Pulmonary artery endothelial cell (primary cell): ENCODE data around the gene TFCP2L1. TPM values are rescaled to one million over a fixed set of nuclear protein-coding genes. Genes with fewer than 3 reads are reported as not detected.

Source experiments
- DNase-seq: peaks from one replicate; pipeline ENCODE4 v3.0.0-alpha.2; 2011; ENCODE audit warnings: low read depth, low spot score
- total RNA-seq: library from RNA; depleted of rRNA; stranded (reverse); fragments of >200 nt; gene quantifications from 2 replicates; pipeline ENCODE4 v1.2.3, GENCODE V29; 2014

Gene TFCP2L1
- total RNA-seq, 1 donor from 2014 or later: not detected

DNA sequence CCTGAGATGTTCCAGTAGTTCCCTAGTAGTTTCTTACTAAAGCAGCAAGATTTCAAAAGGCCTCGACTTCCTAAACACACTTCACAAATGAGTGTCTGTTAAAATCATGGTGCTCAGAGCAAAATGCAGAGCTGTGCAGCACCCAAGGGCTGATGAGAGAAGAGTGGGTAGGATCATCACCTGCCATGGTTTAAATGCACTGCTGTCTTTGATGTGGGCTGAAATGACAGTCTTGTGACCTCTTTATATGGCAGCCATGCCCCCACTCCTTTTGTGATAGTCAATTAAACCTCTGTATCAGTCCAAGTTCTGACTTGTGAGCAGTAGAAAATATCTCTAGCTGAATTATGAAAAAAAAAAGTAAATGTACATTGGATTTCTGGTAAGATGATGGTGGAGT lies 107.1 kb downstream of the TFCP2L1 start:
- DNase-seq: no peak

DNA sequence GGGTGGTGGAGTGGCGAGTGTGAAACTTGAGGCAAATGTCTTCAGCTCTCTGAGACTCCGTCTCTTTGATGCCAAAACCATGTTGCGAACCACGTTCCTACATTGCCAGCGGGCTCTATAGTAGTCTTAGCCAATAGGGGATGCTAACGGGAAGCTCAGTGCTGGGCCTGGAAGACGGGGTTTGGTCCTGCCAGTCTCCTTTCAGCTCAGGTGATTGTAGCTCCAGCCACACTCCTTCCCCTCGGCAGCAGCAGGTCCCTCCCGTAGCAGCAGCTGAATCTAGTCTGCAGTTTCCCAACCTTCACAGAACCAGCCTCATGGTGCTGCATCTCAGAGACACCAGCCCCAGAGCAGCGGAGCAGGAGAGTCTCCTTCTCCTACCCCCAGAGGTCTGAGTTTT lies 109.7 kb downstream of the TFCP2L1 start:
- no peak for DNase-seq

DNA sequence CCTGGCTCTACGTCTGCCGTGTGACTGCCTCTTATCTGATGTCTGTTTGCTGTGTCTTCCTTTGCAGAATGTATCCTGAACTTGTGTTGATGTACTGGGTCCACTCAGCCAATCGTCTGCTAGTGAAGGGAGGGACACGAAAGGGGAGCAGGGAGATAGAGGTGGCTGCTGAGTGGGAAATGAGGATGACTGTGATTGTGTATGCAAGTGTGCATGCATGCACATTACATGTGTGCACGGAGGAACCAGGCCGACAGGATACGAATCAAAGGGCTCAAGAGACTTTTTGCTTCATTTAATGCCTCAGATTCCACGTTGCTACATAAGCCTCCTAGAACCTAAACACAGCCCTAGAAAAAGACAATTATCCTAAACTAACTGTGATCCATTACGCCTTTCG lies 111.2 kb downstream of the TFCP2L1 start:
- DNase-seq: no peak

DNA sequence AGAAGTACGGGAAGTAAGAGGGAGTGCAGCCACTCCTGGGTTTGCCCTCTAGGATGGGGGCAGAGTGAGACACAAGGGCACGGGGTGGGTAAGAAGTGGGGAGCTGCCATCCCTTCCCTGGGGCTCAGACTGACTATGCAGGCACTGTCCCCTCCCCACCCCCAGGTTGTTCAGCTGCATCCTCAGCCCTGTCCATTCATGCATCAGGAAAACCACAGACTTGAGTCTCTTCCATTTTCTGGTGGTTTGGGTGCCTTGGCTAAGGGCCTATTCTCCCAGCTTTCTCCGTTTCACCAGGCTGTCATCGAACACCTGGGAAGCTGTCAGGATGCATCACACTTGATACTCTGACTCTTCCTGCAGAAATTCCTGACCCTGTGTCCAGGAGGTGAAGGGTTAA lies 111.9 kb downstream of the TFCP2L1 start:
- no peak for DNase-seq

DNA sequence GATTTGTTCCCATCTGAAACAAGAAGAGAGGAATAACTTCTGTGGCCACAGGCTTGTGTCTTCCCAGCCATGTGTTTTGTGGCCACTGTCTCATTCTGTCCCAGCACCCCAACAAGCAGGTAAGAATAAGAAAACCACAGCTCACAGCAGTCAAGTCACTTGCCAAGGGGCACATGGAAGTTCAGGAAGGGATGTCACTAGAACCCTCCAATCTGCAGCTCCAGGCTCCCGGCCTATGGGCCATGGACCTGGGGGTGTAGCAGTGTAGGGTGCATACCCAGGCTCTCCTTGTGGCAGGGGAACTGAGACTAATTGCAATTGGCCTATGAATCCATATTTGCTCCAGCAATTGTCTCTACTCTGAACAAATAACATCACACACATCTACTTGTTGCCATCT lies 112.5 kb downstream of the TFCP2L1 start:
- no peak for DNase-seq

DNA sequence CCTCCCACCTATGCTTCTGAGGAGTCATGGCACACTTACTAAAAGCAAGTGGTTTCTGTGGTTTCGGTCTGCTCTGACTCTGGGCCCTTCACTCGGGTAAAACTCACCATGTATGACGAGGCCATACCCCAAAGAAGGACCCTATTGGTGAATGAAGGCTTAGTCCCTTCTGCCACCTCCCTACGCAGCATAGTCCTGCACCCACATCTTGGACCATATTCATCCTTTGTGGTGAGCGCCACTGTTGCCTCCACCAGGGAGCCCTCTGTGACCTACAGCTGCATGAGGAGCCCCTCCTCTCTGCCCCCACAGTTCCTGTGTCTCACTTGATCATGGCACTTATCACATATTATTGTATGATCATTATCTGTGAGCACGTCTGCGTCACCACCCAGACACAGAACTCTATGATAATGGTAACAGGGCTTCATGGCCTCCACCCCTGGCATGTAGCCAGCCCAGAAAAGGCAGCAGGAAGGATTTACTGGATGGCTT lies 113.3 kb downstream of the TFCP2L1 start:
- no peak for DNase-seq

DNA sequence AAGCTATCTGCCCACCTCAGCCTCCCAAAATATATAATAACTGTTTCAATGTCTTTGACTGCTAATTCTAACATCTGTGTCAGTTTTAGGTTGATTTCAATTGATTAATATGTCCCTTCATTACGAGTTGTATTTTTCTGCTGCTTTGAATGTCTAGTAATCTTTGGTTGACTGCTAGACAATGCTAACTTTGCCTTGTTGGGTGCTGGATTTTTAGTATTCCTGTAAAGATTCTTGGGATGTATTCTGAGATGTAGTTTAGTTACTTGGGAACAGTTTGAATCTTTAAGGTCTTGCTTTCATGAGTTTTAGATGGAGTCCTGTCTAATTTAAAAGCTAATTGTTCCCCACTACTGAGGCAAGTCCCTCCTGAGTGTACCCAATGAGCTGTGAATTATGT lies 114.4 kb downstream of the TFCP2L1 start:
- no peak for DNase-seq

DNA sequence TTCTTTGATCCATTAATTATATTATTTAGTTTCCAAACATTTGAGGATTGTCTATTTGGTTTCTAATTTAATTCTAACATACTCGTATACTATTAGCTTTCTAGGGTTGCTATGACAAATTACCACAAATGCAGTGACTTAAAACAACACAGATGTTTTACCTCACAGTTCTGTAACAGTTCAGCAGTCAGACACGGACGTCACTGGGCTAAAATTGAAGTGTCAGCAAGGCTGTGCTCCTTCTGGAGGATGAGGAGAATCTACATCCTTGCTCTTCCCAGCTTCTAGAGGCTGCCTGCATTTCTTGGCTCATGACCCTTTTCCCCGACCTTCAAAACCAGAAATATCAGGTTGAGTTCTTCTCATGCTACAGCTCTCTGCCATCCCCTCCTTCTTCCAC lies 117.6 kb downstream of the TFCP2L1 start:
- DNase-seq: no peak

Other genes starting within 250 kb of the TFCP2L1 start
- gene RNU4ATAC, start 245.7 kb upstream of the TFCP2L1 start, total RNA-seq: under 0.01 TPM in 1 of 2 replicates, not detected in the other